ENCODE results near the gene BMP6.

Gene BMP6

DNA sequence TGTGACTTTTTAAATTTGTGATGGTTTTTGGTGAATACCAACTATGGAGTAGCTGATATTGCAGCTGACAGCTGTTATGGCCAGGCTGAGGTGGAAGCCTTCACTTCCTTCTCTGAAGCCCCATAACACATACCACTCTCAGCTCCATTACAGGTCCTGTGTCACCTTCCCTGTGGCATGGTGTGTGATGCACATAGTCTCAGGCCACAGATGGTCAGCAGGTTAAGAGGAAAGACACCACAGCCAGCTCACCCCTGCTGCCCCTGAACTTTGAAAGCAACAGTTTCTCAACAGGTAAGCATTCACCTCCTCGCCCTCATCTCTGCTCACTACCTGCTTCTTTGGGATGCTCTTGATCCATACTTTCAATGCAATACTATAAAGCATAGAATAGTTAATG is 177.0 kb downstream of the BMP6 start:
- DNase-seq: no peak

DNA sequence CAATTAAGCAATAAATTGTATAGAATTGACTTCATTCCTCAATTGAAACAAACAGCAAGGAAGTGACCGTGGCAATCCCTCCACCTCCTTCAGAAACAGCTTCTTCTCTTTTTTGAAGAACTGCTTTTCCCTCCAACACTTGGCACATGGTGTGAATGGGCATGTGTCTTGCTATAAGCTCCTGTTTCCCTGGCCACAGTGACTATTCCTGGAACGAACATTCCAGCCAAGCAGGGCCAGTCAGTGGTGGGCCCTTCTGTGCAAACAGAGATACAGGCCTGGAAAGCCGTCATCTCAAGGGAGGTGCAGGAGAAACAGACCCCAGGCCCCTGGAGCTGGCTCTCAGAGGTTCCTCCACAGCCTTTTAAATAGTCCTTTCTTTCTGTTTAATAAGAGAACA is 177.8 kb downstream of the BMP6 start:
- no peak for DNase-seq

DNA sequence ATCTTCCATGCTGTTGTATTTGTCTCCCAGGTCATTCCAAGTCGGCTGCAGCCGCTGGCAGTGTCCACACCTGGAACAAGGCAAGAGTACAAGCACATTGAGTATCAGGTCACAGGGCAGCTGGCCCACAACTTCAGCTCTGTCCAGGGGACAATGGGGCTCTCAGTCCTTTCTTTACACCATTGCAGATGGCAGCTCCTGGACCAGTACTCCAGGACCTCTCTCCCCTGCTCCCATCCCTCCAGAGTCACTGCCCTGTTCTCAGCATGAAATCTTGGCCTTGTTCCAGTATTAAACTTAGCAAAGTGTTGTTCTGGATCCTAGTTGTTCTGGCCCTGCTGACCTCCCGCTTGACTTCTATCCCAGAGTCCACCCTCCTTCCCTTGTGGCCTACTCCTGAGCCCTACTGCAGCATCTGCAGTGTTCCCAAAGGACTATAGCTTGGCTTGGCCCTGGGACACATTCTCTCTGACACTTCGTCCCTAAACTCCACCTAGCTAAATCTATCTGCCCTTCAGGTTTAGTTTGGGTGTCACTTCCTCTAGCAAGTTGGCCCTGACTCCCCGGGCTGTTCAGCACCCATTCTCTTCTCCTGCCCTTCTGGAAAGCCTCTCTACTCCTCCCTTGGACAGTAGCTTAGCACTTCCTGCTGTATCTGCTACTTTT is 178.9 kb downstream of the BMP6 start:
- DNase-seq: no peak

DNA sequence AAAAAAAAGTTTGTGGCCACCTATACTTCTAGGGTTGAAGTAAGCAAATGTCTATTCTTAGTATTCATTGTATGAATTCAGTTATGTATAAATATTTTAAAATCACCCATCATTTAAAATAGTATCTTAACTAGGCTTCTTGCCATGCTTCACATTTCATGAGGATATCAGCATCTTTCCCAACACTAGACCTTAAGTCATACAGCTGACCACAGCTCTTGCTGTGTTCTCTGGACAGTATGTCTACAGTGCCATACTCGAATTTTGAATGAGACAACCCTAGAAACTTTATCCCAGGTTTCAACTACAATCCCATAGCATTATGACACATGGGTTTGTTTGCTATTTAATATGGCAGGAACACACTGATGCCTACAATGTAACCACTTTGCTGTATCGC is 179.5 kb downstream of the BMP6 start:
- DNase-seq: no peak

DNA sequence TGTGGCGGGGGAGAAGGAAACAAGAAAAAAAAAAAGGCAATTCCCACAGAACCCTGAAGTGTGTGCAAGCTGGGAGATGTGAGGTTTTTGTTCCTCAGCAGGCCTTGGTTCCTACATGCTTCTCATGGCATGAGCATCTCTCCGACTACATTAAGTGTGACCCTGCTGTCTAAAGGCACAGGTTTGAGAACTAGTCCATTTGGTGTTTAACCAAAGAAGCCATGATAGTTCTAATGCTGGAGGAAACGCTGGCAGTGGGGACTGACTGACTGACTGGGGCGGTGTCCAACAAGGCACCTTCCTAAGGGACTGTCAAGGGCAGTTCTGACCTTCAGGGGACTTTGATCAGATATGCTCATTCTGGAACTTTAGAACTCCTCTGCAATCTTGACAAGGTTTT is 180.8 kb downstream of the BMP6 start:
- no peak for DNase-seq

DNA sequence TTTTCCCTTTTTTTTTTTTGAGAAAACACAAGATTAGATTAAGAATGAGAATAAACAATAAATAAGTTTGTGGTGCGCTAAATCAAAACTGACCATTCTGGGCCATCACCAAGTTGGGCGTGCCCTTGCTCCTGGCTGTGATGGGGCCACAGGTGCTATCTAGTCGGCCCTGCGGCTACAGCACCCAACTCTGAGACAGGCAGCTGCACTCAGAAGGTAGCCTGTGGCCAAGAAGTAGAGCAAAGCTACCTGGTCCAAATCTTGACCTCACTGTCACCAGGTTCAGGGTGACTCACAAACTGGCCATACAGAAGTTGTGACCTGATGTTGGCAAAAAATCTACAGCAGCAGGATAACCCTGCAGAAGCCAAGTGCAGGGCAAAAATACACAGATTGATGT is 181.3 kb downstream of the BMP6 start:
- DNase-seq: no peak

DNA sequence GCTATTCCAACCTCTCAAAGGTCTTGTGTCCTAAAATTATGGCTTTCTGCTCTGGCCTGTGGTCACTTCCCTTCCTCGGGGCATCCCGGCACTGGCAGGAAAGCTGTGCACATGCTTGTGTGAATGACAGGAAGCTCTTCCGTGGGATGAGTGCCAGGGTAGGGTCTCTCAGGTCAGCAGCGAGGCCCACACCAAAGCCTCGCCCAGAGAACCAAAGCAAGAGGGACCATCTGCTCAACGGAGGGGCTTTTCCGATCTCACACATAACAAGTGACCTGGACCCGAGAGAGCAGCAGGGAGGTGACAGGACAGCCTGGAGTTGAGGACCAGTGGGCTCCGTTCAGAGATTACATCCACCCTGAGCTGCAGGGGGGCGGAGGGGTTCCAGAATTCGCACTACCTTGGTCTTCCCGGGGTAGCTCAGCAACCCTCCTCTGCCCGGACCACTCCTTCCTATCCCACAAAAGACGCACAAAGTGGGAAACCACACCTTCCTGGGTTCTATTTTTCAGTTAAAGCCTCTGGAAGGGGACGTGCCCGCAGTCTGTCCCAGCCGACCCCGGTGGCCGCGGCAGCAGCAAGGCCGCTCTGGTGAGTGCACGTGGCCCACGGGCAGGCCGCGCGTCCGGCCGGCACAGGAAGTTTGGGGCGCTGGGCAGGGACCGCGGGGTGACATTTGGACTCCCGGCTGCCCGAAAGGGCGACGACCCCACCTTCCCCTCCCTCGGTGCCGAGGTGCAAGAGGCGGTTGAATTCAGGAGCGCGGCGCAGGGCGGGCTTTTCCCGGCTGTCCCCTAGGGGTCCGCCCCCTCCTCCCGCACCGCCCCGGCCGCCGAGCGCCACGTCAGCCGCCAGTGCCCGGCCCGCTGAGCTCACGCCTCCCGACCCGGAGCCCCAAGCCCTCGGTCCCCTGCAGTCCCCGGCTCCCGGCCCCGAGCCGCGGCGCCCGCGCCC is 183.7 kb downstream of the BMP6 start:
- peak in 35 of 51 donors; percentile 6 to 64 (median 30) for DNase-seq

DNA sequence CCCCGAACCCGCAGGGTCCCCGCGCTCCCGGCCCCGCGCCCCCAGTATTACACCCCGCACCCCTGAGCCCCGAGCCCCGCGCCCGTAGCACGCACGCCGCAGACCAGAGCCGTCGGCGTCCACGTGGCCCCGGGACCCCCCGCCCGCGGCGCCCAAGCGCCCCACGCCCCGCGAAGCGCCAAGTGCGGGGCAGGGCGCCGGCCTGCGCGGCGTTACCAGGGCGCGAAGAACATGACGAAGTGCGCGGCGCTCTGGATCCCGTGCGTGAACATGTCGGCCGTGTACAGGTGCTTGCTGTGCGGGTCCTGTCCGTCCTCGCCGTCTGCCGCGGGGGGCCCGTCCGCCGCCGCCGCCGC is 184.4 kb downstream of the BMP6 start:
- DNase-seq: peak in 4 of 51 donors; percentile 43 to 71 (median 63)

DNA sequence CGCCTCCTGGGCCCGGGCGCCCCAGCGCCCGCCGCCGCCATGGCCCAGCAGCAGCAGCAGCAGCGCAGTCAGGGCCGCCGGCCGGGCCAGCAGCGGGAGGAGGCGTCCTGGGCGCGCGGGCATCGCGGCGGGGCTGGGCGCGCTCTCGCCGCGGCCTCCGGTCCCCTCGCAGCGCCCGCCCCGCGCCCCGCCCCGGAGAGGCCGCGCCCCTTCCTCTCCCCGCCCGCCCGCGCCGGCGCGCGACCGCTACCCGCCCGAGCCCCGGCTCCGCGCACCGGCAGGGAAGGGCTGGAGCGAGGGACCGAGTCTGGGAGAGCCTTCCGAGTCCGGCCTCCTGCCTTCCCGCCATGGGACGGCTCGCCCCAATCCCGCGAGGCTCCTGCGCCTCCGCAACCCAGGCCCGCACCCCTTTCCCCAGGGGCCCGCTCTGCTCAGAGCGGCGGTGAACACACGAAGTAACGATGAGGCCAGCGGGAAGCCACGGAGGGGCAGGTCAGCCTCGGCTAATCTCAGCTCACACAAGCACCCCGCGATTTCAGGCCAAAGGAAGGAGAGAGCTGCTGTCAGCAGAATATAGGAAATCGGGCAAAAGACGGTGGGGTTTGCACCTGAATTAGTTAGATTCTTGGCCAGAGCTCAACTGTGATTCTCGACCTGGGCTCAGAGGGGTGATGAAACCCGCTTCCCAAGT is 184.9 kb downstream of the BMP6 start, which contains the start of gene TXNDC5:
Gene TXNDC5 (minus strand): TSS at position 135 of the 691 bp plus-strand sequence. CDS start 12 bp downstream, at position 123.
- peak in 48 of 51 donors; percentile 11 to 87 (median 58) for DNase-seq

DNA sequence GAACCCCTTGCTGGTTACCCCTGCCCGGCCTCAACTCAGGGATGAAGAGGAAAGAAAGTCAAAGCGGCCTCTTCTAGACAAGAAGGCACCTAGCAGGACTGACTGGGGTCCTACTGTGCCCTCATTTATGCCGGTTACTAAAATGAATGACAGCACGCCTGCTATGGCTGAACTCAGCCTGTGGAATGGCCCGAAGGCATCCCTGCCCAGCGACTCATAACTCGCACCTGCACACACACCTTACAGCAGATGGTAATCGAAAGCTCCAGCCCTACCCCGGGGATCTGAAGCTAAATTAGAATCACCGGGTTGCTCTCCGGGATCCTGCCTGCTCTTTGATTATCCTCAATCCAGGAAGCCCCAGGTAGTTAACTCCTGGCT is 185.4 kb downstream of the BMP6 start:
- peak in 2 of 51 donors; percentile 26 to 35 for DNase-seq

DNA sequence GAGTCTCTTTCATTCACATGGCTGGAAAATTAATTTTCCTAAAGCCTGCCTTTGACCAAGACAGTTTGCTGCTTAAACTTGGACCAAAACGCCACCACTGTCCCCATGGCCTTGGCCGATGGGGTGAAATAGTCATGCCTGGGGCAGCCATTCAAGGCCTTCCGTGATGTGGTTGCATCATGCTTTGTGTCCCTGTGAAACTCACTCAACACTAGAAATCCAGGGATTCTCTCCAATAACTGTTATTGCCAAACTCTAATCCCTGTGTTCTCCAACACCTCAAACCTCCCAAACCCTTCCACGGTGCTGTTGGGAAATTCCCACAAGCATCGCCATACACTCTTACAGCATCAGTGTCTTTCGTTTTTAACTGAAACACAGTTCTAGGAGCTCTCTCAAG is 186.1 kb downstream of the BMP6 start:
- no peak for DNase-seq

DNA sequence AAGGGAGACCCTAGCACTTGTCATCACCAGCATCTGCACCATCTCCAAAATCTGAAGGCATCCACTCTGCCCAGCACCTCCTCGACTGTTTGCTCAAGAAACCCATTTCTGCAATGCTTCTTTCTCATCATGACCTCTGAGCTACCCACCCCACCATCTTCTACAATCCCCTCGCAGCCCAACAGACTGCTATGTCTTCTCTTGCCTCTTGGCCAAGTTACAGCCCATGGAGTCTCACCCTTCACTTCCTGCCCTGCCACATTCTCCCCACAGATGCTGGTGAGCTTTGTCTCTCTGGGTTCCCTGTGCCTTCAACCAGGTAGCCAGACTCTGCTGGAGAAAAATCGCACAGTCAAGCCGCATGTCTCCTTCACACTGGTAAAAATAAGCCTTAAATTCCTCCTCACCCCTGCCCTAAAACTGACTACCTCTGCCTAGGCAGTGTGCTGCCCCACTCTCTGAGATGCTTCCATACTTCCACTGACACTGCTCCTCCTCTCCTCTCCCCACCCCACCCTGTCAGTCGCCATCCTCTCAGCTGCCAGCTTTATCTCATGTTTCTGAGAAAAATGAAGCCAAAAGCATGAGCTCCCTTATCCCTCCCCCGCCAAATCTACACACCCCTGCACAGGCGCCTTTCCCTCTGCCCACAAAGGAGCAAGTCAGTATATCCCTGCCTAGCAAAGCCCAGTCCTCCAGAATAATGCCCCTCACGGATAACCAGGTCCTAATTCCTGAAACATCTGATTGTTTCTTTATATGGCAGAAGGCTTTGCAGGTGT is 187.0 kb downstream of the BMP6 start:
- no peak for DNase-seq

DNA sequence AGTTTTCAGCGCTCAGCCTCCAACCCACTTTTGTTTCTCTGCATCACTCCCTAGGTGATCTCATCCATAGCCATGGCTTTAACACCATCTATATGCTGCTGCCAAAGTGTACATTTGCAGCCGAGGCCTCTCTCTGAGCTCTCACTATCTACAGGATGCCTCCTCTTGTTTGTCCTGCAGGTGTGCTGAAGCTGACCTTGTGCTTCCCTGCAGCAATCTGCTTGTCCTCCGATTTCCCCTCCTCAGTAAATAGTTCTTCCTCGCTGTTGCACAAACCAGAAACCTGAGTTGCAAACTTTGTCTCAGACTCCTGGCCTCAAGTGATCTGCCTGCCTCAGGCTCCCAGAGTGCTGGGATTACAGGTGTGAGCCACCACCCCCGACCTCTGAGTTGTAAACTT is 188.4 kb downstream of the BMP6 start:
- DNase-seq: no peak

DNA sequence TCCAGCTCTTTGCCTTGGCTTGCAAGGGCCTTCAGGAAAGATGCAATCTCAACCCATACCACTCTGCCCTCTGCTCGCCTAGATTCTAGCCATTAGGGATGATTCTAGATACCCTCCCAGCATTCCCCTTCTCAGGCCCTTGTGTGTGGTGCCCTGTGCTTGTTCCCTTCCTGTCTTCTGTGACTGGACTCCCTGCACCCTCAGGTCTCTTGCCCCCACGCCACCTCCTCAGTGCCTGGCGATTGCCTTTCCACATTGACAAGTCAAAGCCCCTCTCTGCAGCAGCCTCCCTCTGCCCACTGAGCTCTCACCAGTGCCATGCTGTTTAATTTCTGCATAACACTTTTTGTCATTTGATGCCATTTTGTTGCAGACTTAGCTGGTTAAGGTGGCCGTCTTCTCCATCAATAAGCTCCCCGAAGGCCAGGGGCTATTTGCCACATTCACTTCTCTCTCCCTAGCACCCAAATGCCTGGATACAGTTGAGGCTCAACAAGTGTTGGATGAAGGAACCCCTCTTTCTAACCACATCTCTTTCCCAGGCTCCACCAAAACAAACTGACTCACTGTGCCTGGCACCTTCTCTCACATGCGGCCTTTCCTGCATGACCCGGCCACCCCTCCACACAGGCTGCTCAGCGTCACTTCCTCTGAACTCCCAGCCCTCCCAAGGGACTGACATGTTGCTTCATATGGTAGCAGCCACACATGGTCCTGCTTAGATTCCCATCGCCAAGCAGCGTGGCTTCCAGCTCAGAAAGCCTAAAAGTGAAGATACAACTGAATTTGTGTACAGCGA is 189.3 kb downstream of the BMP6 start:
- DNase-seq: no peak

DNA sequence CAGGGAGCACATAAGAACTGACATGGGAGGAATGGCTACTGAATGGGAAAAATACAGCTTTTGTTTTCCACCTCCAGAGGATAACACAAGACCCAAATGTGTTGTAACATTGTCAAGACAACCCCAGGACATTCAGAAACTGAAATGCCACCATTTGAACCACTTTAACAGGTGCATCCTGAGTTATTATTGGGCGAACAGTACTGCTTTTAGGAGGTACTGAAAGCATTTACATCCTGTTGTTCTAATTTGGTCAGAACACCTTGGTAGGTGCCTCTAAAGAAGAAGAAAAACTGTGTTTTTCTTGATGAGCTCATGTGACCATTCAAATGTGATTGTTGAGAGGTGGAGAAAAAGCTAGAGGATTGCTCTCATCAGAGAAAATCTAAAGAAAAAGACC is 191.1 kb downstream of the BMP6 start:
- DNase-seq: no peak

DNA sequence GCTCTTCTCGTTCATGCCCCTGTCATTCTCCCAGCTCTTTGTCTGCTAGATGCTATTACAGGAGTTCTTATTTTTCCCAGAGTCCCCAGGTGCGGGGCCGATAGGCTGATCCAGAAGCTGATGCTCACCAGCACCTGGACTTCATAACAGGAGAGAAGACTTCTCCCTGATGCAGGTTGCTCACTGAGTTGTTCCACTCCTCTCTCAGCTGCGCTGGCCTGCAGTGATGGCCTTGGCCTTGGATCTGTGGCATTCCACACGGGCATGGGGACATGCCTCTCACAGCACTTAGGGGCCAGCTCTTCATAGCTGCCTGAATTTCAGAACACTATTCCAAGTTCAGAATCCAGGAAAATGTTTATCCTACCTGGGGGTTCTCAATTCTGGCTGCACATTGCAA is 191.8 kb downstream of the BMP6 start:
- DNase-seq: no peak

DNA sequence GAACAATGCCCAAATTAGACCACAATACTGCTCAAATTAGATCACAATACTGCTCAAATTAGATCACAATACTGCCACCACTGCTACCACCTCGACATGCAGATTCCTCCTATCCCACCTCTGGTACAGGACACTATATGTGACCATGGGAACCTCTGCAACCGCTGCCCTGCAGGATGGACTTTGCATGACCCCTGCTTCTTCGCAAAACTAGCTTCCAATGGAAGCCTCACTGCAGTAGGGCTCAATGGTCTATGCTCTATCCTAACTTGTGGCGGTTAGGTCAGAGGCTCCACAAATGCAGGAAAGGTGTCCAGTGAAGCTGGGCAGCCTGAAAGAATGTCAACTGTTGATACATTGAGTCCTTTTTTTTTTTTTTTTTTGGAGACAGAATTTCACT is 192.5 kb downstream of the BMP6 start:
- DNase-seq: no peak

DNA sequence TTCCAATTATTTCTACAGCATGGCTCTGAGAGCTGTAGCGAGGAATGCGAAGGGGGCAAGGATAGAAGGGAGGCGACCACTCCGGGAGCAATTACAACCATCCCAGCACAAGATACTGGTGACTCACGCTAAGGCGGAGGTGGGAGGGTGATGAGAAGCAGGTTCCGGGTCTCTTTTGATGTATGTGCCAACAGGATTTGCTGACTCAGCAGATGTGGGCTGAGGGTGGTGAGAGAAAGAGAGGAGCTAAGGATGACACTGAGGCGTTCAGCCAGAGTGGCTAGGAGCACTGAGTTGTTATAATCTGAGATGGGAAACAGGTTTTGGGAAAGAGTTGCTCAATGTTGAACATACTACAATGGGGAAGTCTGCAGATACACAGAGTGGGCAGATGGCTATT is 194.0 kb downstream of the BMP6 start:
- DNase-seq: peak in 2 of 51 donors; percentile 7 to 48

DNA sequence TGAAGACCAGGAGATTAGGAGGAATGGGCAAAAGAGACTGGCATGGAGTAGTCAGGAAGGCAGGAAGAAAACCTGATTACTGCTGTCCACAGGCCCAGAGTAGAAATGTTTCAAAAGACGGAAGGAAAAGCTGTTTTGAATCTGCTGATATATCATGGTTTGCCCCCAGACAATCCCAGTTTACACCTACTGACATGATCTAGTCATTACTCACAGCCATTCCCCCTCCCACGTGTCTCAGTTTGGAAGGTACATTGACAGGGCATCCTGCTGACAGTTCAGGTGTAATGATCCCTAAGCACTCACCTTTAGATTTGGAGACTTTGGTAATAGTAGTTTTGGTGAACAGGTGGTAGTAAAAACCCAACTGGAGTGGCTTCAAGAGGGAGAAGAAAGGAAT is 194.5 kb downstream of the BMP6 start:
- DNase-seq: no peak

DNA sequence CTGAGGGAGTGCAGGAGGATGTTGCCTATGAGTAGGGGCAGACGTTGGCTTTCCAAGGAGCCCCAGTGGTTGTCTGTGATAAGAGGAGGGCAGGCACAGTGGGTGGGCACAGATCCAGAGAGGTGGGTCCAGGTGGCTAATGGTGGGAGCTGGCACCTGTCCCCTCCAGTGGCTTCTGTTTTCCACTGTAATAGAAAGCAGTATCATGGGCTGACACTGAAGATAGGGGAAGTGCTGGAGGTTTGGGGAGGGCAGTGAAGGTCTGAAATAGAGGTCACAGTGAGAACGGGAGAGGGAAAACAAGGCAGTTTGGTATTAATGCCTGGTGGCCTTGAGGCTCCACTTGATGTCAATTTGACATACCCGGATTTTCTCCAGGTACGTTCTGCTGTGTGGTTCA is 195.1 kb downstream of the BMP6 start:
- no peak for DNase-seq
